ENCODE data around the gene ABLIM2. TPM values are rescaled to one million over a fixed set of nuclear protein-coding genes. Genes with fewer than 3 reads are reported as not detected.
A peak's percentile ranks its signal among the peaks of the same experiment; 100 is the strongest.

The ABLIM2 gene
- polyA plus RNA-seq, 3 donors = 0.21 TPM; not detected in 2

- H3K79me2 ChIP-seq (ENCODE audit: insufficient read depth, low read length) = no peaks in the 10 kb centered on the region
- no peak overlapping the region for H2AFZ ChIP-seq (ENCODE audit: insufficient read depth, low read depth, low read length, poor library complexity, severe bottlenecking)
- no peaks in the 10 kb centered on the region for H3K27me3 ChIP-seq (ENCODE audit: control insufficient read depth in 2 of 2, insufficient read depth in 2 of 2, low read length in 2 of 2)
- H3K9me3 Mint-ChIP-seq = peaks cover 0 to 3% (median 0%) of the 10 kb centered on the region in 7 donors
- no peaks in the 10 kb centered on the region for H3K36me3 Mint-ChIP-seq
- no peaks in the 10 kb centered on the region for H3K9me3 ChIP-seq (replicated peaks in 1 of 2; ENCODE audit: control insufficient read depth in 1 of 2, insufficient read depth in 1 of 2, low read length in 2 of 2)
- H3K27ac ChIP-seq (ENCODE audit: low read depth in 1 of 2, low read length in 2 of 2) = no peak overlapping the region
- no peak overlapping the region for H3K27ac Mint-ChIP-seq
- H3K4me3 Mint-ChIP-seq = no peak overlapping the region
- DNase-seq = no peak
- H3K4me2 ChIP-seq (replicated peaks; ENCODE audit: extremely low read depth, low read length, poor library complexity, severe bottlenecking) = no peak overlapping the region
- WGBS (ENCODE audit: insufficient coverage) = 82% methylated on average over 21 of the region's 23 CpGs
- H3K4me3 ChIP-seq (replicated peaks in 1 of 3; ENCODE audit: low read depth in 2 of 3, low read length in 3 of 3) = no peak overlapping the region
- no peaks in the 10 kb centered on the region for H4K20me1 ChIP-seq (ENCODE audit: insufficient read depth, low read length)
- H3K9ac ChIP-seq (ENCODE audit: insufficient read depth, low read length, poor library complexity, severe bottlenecking) = no peak overlapping the region
- H3K27me3 Mint-ChIP-seq (ENCODE audit: low read depth in 3 of 3) = peaks cover 4 to 7% (median 6%) of the 10 kb centered on the region in 3 donors
- intact Hi-C loops (cut with micrococcal nuclease) = no loop called here
- no peaks in the 10 kb centered on the region for H3K4me1 Mint-ChIP-seq
- no peaks in the 10 kb centered on the region for H3K36me3 ChIP-seq (replicated peaks in 1 of 2; ENCODE audit: control insufficient read depth in 1 of 2, insufficient read depth in 2 of 2, low read length in 2 of 2)
- H3K4me1 ChIP-seq (ENCODE audit: control insufficient read depth in 1 of 2, insufficient read depth in 2 of 2, low read length in 2 of 2) = no peaks in the 10 kb centered on the region
- TF ChIP-seq, protein P1, sequence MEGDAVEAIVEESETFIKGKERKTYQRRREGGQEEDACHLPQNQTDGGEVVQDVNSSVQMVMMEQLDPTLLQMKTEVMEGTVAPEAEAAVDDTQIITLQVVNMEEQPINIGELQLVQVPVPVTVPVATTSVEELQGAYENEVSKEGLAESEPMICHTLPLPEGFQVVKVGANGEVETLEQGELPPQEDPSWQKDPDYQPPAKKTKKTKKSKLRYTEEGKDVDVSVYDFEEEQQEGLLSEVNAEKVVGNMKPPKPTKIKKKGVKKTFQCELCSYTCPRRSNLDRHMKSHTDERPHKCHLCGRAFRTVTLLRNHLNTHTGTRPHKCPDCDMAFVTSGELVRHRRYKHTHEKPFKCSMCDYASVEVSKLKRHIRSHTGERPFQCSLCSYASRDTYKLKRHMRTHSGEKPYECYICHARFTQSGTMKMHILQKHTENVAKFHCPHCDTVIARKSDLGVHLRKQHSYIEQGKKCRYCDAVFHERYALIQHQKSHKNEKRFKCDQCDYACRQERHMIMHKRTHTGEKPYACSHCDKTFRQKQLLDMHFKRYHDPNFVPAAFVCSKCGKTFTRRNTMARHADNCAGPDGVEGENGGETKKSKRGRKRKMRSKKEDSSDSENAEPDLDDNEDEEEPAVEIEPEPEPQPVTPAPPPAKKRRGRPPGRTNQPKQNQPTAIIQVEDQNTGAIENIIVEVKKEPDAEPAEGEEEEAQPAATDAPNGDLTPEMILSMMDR (IDR thresholded peaks at IDR 0.05) = no peak
Observed at GRCh38 chr4:8101213-8102075, 57.2 kb downstream of the ABLIM2 start.

- H3K27me3 Mint-ChIP-seq (ENCODE audit: low read depth in 3 of 3) = peaks cover 4 to 8% (median 7%) of the 10 kb centered on the region in 3 donors
- no peak for DNase-seq
- TF ChIP-seq, protein P1 (IDR thresholded peaks at IDR 0.05) = no peak
- H3K27ac Mint-ChIP-seq = peak overlapping the region in 2 of 7 donors; percentile 25 to 40
- Histone ChIP-seq H3K4me1 (ENCODE audit: control insufficient read depth in 1 of 2, insufficient read depth in 2 of 2, low read length in 2 of 2) (no peaks in the 10 kb centered on the region), H3K27ac (ENCODE audit: low read depth in 1 of 2, low read length in 2 of 2) (no peak overlapping the region), H4K20me1 (ENCODE audit: insufficient read depth, low read length) (no peaks in the 10 kb centered on the region), H3K79me2 (ENCODE audit: insufficient read depth, low read length) (no peaks in the 10 kb centered on the region), H2AFZ (ENCODE audit: insufficient read depth, low read depth, low read length, poor library complexity, severe bottlenecking) (no peak overlapping the region), H3K27me3 (ENCODE audit: control insufficient read depth in 2 of 2, insufficient read depth in 2 of 2, low read length in 2 of 2) (no peaks in the 10 kb centered on the region), H3K9me3 (replicated peaks in 1 of 2; ENCODE audit: control insufficient read depth in 1 of 2, insufficient read depth in 1 of 2, low read length in 2 of 2) (peaks cover 0 to 10% of the 10 kb centered on the region in 2 donors), H3K4me2 (replicated peaks; ENCODE audit: extremely low read depth, low read length, poor library complexity, severe bottlenecking) (no peak overlapping the region), H3K4me3 (replicated peaks in 1 of 3; ENCODE audit: low read depth in 2 of 3, low read length in 3 of 3) (no peak overlapping the region), H3K36me3 (replicated peaks in 1 of 2; ENCODE audit: control insufficient read depth in 1 of 2, insufficient read depth in 2 of 2, low read length in 2 of 2) (no peaks in the 10 kb centered on the region), H3K9ac (ENCODE audit: insufficient read depth, low read length, poor library complexity, severe bottlenecking) (no peak overlapping the region)
- no peaks in the 10 kb centered on the region for H3K36me3 Mint-ChIP-seq
- H3K9me3 Mint-ChIP-seq = peaks cover under 1 to 7% (median 6%) of the 10 kb centered on the region in 7 donors
- intact Hi-C loops (cut with micrococcal nuclease) = no loop called here
- no peak overlapping the region for H3K4me3 Mint-ChIP-seq
- 90% methylated on average over 4 of the region's 4 CpGs for whole genome bisulfite sequencing (ENCODE audit: insufficient coverage)
- H3K4me1 Mint-ChIP-seq = peaks cover 3% of the 10 kb centered on the region
Observed at GRCh38 chr4:8099981-8100464, 58.6 kb downstream of the ABLIM2 start.
